HG03280 (cell line): ENCODE data around the gene COL6A1.
"Not testable (repeated sequence)": the region's sequence is repeated elsewhere in the genome, so short reads cannot be mapped to it uniquely, and the experiment has no call there.

Experiments used
- ATAC-seq: cut with Tn5 transposase; IDR thresholded peaks from one replicate; pipeline ENCODE4 v1.9.1; 2021; ENCODE audit warnings: mild to moderate bottlenecking, moderate library complexity; ENCODE audit not compliant: unreplicated experiment

Gene COL6A1

DNA sequence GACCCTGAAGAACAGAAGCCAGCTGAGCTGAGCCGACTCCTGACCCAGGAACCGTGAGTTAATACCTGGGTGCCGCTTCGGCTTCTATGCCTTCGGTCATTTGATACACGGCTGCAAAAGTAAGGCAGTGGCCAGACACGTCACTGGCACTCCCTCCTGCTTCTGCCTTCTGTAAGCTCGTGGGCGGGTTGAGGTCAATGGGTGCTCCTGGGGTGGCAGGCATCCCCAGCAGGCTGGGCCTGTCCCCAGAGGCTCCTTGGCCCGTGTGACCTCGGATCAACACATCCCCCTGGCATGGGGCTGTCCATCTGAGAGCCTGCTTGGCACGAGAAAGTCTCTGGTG, 35.7 kb upstream of the COL6A1 start:
- no peak for ATAC-seq

- ATAC-seq = no peak
These were observed 34.3 kb upstream of the COL6A1 start for GRCh38 chr21:45947296-45947695.

GRCh38 chr21:45947716-45948255, 33.8 kb upstream of the COL6A1 start:
- no peak for ATAC-seq

GRCh38 chr21:45948576-45949141, 32.9 kb upstream of the COL6A1 start:
- ATAC-seq = no peak

DNA sequence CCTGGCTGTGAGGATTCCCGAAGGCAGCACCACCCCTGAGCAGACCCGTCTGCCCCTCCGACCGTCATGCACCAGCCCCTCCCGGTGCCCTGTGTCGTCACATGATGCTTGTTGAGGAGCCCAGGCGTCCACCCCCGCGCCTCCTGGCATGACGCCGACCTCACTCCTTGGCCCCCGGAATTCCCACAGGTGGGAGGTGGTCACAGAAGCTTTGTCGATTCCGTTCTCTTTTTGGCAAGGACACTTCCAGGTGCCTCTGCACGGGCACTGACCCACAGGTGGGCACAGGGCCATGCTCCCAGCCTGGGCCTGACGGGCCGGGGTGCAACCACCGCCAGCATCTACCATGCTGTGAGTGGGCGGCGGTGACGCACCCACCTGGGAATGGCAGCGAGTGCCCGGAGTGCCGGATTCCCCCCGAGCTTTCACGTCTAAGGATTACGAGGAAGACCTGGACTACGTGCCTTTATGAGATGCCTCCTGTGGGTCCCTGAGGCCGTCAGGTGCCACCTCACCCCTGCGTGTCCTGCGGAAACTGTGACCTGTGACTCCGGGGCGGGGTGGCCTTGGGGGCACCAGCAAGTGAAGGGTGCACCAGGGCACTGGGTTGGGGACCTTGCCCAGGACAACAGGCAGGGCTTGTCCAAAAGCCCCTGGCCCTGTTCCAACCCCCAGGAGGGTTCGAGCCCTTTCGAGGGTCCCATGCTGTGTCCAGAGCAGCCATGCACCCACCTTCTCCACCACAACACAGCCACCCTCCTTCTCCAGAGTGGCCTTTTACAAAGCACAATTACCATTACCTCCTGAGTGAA, 31.4 kb upstream of the COL6A1 start:
- no peak for ATAC-seq

GRCh38 chr21:45950740-45951515, 30.6 kb upstream of the COL6A1 start:
- no peak for ATAC-seq

- ATAC-seq = no peak
These were observed 29.9 kb upstream of the COL6A1 start for GRCh38 chr21:45951676-45952075.

DNA sequence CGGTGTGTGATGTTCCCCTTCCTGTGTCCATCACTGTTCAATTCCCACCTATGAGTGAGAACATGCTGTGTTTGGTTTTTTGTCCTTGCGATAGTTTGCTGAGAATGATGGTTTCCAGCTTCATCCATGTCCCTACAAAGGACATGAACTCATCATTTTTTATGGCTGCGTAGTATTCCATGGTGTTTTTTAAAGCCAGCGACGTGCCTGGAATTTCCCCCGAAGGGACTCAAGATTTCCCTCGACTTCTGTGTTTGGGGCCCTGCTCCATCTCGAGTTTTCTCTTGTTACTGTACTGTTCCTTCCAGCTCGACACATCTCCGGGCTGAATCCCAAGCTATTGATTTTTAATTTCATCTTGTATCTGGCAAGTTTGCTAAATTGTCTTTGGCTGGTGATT, 29.0 kb upstream of the COL6A1 start:
- ATAC-seq = not testable (repeated sequence)

DNA sequence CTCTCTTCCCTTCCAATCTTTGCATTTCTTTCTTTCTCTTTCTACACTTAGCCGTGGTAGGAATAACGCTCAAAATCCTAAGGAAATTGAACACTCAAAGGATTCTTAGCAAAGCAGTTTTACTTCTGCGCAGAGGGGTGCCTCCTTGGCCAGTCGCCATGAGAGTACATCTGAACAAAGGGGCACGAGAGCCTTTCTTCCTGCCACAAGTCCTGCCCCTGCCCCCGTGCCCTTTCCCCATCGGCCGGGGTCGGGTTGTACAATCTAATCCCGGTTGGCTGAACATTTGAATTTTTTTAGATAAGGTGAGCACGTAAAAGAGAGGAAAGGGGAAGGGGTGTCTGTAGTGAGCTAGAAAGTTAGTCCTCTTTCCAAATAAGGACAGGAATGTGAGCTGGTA, 28.6 kb upstream of the COL6A1 start:
- ATAC-seq = no peak

DNA sequence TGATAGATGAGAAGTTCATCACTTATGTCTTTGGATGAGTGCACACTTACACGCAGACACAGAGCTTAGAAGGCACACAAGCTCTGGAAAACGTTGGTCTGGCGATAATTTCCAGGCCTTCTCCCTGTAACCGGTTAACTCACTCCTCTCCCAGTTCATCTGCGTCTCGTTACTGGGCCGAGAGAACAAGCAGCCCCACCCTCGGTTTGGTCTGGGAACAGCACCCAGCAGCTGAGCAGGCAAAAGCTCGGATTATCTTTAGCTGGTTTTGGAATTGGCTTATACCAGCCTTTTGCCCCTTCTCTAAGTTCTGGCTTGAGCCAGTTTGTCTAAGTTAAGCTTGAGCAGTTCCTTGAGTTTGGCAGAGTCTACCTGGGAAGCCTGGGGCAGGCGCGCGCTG, 27.3 kb upstream of the COL6A1 start:
- ATAC-seq = no peak

- no peak for ATAC-seq
These were observed 26.6 kb upstream of the COL6A1 start for GRCh38 chr21:45954921-45955320.

DNA sequence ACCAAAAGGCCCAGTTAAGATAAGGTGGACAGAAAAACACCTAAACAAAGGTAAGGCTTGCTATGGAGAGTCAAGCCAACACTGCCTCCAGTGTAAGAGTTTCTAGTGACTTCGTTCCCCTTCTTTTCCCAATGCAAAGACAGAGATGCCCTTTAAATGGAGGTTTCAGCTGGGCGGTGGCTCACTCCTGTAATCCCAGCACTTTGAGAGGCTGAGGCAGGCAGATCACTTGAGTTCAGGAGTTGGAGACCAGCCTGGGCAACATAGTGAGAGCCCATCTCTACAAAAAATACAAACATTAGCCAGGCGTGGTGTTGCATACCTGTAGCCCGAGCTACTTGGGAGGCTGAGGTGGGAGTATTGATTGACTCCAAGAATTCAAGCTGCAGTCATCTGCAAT, 24.0 kb upstream of the COL6A1 start:
- no peak for ATAC-seq

GRCh38 chr21:45957981-45958600, 23.5 kb upstream of the COL6A1 start:
- ATAC-seq = no peak

- ATAC-seq = no peak
These were observed 22.4 kb upstream of the COL6A1 start for GRCh38 chr21:45959182-45959581.

GRCh38 chr21:45959779-45960390, 21.7 kb upstream of the COL6A1 start:
- no peak for ATAC-seq

- not testable (repeated sequence) for ATAC-seq
These were observed 20.2 kb upstream of the COL6A1 start for GRCh38 chr21:45961408-45961807.

DNA sequence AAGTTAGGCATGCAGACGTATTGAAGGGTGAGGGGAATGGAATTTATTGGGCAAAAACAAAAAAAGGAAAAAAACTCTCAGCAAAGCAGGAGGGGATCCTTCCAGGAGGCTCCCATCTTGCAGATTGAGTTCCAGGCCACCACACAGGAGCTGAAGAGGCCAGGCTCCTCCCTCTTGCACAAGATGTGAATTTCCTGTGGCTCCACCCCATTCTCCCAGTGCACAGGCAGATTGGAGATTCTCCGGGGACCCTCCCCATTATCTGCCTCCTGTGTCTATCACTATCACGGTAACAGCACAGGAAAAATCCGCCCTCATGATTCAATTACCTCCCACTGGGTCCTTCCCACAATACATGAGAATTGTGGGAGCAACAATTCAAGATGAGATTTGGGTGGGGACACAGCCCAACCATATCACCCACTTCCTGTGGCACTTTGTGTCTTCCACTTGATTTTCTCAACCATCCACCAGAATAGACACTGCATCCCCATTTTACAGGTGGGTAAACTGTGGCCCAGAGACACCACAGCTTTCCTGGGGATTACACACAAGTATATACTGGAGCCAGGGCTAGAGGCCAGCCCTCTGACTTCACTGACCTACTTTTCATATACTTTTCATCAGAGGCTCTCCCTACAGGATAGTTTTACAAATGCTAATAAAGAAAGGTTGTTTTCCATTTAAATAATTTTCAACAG, 18.9 kb upstream of the COL6A1 start:
- no peak for ATAC-seq

GRCh38 chr21:45963232-45963570, 18.4 kb upstream of the COL6A1 start:
- no peak for ATAC-seq

DNA sequence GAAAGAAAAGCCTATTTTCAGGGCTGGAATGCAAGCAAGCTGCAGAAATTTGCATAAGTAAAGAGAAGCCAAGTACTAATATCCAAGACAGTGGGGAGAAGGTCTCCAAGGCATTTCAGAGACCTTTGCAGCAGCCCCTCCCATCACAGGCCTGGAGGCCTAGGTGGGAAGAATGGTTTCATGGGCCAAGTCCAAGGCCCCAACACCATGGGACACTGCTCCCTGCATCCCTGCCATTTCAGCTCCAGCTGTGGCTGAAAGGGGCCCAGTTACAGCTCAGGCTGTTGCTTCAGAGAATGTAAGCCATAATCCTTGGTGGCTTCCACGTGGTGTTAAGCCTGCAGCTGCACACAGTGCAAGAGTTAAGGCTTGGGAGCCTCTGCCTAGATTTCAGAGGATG, 16.9 kb upstream of the COL6A1 start:
- ATAC-seq = no peak

- no peak for ATAC-seq
These were observed 16.3 kb upstream of the COL6A1 start for GRCh38 chr21:45965084-45965809.
